Measurements from ENCODE around the gene ACTN1.

The ACTN1 gene

DNA sequence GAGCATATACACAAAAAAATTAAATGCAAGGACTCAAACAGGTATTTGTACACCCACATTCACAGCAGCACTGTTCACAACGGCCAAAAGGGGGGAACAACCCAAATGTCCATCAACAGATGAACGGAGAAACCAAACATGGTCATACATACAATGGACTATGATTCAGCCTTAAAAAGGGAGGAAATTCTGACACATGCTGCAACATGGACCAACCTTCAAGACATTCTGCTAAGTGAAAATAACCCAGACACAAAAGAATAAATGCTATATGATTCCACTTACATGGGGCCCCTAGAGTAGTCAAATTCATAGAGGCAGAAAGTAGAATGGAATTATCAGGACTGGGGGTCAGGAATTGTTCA, 29.5 kb downstream of the ACTN1 start:
- no peak for FAIRE-seq

DNA sequence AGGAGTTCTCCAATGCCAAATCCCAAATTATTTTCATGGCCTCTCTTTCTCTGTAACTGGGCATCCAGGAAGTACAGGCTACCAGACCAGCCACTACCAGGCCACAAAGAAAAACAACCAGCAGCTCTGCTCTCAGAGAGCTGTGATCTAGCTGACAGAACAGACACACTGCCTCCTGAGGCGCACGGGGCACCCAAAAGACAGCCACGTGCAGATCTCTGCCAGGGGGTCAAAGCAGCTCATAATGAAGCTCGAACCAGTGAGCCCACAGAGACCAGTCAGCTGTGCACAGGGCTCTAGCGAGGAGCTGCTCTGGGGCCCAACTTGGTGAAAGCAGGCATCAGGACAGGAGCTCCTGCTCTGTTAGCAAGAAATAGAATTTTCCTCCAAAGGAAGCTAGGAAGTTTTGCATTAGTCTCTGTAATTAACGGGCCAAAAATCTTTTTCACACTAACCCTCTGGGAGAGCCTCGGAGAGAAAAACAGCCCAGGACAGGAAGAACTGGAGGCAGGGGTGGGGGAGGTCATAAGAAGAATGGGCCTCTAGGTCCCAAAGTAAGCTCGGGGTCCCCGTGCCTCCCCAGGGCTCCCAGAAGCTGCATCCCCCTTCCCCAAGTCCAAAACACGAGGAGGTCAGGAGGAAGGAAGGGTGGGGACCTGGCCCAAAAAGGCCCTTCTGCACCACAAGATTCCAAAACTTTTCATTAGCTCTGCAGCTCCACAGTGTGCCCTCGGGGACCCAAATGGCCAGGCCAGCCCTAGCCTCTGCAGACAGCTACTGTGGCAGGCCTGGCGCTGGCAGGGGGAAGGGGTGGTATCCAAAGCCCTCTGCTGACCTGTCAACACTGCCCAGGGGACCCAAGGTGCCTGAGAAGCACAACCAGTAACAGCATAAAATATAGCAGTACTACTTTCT, 30.2 kb downstream of the ACTN1 start:
- no peak for FAIRE-seq

DNA sequence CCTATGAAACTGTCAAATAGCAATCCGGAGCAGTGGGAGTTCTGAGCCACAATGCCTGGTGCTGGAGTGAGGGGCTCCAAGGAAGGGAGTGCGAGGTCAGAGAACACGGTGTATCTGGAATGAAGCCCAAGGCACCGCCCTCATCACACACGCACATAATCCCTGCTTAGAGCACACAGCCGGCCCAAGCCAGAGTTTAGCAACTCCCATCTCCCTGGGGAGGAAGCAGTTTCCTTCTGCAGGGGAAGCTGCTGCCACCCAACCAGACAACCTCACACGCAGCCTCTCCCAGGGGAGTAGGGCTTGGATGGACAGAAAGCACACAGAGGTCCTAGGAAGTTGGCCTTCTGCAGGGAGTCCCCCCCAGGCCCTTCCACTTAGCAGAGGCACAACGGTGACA, 31.3 kb downstream of the ACTN1 start:
- FAIRE-seq, result no peak

DNA sequence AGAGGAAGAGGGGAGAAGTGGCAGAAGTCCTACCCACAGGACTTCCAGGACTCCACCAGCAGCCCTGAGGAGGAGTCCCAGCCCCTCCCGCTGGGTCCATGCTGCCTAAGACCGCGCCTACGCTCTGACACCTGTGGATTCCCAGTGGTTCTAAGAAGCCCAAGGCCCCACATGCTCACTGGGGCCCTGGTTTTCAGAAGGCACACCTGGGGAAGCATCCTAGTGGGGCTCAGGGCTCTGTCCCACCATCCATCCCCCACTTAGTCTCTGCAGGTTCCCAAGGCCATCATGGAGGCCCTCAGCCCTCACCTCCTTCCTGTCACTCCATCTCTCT, 32.6 kb downstream of the ACTN1 start:
- no peak for FAIRE-seq

DNA sequence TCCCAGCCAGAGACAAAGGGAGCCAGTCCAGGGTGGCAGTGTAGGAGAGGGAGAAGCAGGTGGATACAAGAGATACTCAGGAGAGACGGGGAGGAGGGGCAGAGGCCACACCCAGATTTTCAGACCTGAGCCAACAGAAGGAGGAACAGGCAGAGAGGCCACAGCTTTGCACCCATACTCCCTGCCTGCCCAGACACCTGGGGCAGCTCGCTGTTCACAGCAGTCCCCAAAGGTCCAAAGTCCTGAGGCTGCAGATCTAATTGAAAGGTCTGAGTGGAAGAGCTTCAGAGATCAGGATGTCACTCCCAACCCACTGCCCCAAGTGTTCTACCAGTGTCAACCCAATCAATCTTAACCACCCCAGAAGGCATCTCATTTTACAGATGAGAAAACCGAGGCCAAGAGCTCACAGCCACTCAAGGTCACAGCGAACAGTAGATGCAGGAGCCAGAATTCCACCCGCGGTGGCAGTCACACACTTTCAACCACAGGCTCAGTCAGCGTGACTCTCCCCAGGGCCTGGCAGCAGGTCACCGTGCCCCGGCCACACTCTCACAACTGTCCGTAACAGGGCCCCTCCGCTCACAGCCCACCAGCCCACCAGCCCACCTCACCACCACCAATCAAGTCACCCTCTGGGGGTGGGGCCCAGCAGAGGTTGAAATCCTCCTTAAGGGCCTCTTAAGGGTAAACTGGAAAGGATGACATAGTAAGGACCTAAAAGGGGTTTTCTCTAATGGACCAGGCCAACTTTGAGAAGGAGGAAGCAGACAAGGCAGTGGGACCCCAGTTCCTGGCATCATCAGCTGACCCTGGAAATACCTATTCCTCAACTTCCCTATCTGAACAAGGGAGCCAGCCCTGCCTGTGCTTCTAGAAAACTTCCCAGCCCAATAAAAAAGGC, 33.3 kb downstream of the ACTN1 start:
- FAIRE-seq, result no peak

DNA sequence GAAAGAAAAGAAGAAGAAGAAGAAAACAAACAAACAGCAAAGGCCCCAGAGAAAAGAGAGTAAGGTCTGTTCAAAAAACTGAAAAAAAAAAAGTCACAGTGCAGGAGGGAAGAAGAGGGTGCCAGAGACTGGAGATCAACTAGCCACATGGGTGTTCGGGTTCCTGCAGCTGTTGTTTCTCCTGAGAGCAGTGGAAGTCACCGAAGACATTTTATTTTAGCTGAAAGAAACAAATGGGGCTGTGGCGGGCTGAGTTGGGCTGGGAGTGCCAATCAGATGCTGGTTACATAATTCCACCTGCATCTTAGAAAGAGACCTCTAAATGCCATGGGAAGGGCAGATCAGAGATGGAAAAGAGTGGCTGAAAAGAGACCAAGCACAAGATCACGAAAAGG, 33.9 kb downstream of the ACTN1 start:
- no peak for FAIRE-seq

DNA sequence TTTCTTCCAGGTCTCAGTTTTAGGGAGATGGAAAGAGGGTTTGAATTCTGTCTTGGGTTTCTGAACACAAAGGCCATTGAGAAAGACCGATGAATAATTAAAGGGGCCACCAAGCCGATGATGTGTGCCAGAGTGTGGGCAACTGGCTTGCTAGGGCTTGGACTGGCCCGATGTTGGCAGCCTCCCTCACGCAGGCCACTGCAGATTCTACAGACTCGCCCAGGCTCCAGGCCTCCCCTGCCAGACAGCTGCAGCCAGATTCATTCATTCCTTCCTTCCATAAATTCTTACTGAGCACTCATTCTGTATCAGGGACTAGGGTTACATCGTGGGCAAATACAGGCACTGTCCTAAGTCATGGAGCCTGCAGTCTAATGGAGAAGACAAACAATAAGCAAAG, 34.9 kb downstream of the ACTN1 start:
- no peak for FAIRE-seq

DNA sequence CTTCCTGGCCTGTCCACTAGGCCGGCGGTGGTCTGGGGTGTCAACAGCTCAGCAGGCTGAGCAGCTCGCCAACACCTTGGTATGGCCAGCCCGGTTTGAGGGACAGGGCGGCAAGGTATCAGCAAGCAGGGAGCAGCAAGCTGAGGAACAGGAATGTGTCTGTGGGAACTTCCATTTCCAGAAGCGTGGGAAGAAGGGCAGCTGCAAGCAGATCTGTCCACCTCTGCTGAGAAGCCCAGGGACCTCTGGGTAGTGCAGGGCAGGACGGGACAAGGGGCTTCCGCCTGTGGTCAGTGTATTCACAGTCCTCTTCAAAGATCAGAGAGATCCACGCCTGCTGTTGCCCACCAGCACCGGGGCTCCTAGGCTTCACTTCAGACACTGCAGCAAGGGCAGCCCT, 36.0 kb downstream of the ACTN1 start:
- FAIRE-seq, result no peak

DNA sequence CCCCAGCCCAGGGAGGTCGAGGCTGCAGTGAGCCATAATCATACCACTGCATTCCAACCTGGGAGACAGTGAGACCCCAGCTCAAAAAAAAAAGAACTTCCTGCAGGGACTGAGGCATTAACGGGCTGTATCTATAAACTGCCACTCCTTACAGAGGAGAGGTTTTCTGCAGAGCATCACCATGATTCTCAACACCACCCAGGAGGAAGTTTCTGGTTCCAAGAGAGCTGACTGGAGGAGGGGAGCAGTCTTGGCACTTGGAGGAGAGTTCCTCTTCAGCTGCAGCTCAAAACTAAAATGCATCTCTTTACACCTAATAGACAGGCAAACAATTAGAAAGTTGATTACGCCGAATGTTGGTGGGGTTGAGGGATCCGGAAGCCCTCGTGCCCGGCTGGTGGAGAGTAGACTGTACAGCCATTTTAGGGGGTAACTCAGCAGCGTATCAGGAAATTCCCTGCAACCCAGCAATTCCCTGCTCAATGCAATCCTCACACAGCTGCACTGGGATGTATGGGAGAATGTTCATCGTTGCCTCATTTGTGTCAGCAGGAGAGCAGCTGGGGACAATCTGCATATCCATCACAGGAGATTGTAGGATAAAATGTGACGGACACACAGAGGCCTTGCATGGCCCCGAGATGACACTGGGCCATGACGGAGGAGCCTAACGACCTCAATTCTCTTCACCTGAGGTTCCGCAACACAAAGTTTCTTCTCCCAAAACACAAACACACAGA, 36.6 kb downstream of the ACTN1 start:
- no peak for FAIRE-seq

DNA sequence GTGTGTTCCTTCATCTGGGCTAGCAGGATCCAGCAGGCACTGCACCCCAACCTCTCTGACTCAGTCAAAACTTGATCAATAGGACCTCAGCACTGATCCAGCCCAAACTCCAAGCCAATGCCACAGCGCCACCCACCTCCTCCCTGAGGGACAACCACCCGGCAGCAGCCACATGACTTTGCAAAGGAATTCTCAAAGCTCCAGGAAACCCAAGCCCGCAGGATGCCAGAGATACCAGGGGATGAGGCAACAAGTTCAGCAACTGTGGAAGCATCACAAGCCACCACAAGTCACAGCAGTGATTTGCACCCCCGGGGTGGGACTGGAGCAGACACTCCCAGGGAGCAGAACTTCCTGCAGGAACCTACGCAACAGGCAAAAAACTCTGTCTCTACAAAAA, 37.3 kb downstream of the ACTN1 start:
- no peak for FAIRE-seq

DNA sequence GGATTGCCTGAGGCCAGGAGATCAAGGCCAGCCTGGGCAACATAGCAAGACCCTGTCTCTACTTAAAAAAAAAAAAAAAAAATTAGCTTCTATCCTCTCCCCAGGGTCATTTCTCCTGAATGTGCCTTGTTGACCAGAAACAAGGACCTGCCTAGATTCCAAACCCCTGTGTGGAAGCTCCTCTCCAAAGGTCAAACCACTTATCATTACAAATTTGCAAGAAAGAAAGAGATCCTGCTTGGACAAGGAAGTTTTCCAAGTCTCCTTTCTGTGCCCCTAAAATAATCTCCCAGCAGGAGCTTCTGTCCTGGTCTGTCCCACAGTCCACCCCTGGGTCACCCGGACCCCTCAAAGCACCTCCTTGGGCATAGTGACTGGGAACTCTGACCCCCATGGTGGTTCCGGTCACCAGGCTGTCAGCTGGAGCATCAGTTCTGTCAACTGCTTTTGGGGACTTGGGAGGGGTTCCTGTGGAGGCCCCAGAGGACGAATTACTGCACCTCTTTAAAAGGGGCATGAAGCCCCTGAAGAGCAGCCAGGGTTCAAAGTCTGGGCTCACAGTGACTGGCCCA, 38.4 kb downstream of the ACTN1 start:
- FAIRE-seq, result no peak

DNA sequence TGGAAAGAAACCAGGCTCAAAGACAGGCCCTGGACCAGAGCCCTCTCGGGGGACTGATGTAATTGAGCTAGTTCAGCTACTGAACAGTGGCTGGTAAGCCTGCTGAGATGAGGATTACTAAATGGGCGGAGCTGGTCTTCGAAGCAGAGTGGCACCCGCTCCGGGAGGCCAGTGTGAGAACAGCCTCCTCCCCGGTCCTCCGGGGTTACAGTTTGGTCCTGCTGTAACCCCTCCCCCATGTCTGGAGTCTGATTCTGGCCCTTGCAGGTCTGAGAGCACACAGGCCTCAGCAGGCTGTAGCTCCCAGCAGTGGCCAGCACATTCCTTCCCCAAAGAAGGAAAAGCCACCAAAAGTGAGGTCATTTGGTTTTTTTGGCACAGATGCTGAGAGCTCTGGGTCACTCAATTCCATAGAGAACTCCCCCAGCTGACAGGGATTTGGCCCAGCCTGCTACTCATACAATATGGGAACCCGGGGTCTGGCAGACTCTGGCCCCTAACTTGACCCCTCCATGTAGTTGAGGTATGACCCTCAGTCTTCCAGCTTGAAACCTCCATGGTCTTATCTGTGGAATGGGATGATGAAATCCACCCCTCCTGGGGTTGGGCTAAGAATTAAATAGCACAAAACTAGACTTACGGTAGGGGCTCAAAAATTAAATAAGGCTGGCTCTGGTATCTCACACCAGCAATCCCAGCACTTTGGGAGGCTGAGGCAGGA, 39.0 kb downstream of the ACTN1 start:
- FAIRE-seq, result no peak

DNA sequence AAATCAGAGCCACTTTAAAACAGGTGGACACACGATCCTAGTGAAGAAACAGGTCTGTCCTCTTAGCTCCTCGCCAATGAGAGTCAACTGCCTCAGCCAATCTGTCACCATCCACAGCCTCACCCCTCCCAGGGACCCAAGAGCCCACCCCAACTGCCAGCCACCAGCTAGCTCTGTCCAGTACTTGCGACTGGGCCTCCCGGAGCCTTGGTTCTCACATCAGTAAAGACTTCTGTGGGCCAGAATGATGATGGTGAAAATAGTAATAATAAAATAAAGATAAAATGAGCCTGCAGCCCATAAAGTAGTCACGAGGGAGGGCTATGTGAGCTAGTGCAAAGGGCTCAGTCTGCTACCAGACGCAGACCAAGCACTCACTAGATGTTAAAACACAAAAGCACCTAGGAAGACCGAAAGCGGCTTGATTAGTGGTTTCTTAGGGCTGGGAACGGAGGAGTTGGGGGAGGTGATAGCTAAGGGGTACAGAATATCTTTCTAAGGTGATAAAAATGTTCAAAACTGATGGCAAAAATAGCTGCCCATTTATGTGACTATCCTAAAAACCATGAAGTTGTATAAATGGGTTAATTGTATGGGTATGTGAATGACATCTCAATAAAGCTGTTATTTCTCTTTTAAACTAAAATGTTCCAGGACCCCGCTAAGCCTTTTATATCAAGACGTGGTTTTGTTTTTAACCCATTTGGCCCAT, 39.8 kb downstream of the ACTN1 start:
- no peak for FAIRE-seq

DNA sequence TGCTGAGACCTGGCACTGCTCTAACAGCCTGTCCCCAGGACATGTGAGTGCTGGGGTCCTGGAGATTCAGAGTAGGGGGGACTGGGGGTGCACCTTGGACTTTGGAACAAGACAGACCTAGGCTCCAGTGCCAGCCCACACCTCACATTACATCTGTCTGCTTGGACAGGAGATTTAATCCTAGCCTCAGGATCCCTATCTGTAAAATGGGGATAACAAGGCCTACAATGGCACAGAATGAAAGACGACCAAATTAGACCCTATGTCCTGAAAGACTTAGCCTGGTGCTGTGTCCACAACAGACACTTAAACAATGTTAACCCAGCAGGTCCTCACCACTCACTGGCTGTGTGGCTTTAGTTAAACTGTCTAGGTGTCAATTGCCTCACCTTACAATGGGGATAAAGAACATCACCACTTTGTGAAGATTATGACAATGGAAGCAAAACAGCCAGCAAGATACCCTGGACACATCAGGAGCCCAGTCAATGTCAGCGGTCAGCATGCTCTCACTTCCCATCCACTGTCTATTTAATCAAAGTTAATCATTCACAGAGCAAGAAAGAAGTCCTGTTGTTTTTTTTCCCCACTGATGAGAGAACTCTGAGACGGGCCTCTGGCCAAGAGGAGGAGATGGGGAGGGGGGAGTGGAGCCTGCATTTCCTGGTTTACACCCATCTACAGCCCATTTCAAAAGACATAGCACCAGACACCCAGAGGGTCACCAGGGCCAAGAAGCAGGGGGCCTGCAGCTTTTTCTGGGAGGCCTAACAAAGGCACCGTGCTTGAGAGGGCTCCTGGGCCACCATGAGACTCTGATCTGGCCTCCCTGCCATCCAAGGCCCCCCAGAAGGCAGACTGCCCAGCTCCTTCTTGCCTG, 40.6 kb downstream of the ACTN1 start:
- no peak for FAIRE-seq

DNA sequence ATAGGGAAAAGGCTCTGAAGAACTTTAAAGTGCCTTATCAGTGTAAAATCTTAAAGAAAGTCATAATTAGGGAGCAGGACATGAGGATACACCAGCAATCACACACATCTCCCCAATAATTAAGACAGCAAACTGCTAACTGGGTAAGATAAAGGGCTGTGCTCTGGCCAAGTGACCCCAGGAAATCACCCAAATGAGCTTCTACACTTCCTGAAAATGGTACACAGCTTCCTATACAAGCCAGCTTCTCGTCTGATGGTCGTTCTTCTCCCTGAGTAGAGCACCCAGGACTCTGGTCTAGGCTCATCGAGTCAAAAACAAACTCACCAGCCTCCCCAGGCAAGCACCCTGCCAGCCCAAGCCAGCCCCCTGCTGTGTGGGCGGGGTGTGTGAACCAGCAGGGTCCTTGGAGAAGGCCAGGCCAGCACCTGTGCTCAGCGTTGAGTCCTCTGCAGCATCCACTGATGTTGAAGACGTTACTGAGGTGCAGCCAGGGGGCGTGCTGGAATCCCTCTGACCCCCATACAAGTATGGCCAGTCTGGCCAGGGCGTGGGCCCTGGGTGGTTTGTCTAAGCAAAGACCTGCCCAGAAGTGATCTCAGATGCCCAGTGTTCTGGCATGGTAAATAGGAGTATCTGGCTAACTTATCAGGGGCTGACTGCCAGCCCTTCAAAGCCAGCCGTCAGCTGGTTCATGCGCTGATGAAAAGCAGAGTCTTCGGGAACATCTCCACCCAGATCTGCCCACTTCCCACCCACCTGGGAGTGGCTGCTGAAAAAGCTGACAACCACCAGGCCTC, 41.4 kb downstream of the ACTN1 start:
- FAIRE-seq, result no peak

DNA sequence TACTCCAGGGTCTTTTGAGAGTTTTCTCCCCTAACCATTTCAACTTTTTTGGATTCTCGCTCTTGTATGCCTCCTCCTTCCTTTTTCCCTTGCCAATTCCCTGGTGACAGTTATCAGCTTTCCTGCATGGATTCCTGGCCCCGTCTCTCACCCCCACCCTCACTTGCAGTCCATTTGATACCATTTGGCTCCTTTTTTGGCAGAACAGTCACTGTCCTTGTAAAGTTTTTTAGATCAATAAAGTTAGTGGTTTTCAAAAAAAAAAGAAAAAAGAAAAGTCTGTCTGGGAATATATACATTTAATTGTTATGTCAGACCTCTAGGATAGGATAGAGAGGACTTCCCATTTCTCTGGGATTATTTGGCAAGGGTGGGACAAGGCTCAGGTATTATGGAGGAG, 42.1 kb downstream of the ACTN1 start:
- no peak for FAIRE-seq

DNA sequence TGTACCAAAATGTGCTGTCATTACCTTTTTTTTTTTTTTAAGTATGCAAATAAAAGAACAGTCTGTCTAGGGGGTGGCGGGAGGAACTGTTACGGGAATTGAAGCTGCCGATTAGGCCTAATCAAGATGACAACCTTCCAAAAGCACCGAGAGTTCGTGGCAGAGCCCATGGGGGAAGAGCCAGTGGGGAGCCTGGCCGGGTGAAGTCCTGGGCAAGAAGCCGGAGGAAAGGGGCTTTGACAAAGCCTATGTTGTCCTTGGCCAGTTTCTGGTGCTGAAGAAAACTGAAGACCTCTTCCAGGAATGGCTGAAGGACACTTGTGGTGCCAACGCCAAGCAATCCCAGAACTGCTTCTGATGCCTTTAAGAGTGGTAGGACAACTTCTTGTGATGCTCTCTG, 42.6 kb downstream of the ACTN1 start:
- no peak for FAIRE-seq

DNA sequence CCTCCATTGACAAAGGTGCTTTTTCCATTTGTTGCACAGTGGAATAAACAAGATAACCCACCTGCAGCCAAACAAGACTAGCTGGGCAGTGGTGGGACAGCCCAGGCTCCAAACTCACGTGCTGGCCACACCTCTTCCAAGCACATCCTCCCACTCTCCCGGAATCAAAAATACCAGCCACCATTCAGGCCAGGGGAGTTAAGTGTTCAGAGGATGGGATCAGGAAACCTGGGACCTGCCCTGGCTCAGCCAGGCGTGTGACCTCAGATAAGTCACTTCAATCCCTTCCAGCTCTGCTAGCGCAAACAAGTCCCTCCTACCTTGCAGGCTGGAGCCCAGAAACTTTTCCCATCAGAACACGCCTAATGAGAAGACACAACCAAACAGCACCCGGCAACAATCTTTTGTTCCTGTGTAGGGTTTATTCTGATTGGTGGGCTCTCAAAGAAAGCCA, 43.3 kb downstream of the ACTN1 start:
- no peak for FAIRE-seq

DNA sequence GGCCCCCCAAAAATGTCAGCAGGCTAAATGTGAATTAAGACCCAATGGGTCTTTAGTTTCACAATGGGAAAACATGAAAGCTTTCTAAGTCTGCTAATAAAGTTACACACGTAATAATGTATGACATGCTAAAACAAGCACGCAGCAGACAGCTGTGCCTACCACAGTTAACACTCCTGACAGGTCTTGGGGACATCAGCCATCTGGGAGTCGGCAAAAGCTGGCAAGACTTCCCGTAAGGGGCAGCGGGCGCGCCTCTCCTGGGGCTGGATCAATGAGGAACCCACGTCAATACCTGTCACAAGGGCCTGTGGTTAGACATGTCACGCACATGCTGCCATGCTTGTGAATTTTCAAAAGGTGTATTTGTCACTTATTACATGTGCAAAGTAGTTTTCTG, 45.0 kb downstream of the ACTN1 start:
- FAIRE-seq, result no peak

DNA sequence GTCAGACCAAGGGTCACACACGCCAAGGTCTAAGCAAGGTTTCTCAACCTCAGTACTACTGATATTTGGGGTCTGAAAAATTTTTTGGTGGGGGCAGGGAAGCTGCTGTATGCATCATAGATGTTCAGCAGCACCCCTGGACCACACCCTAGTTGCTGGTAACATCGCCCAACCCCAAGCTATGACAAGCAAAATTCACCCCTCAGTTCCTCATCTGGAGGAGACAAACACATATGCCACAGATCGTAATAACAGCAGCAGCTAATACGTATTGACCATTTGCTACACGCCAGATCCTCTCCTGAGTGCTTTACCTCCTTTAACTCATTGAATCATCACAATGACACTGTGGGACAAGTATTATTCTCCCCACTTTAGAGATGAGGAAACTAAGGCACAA, 46.4 kb downstream of the ACTN1 start:
- no peak for FAIRE-seq
